ENCODE measurements around the gene MEX3B. TPM values are rescaled to one million over a fixed set of nuclear protein-coding genes. Genes with fewer than 3 reads are reported as not detected.
A peak's percentile ranks its signal among the peaks of the same experiment; 100 is the strongest.
"Not testable (repeated sequence)": the region's sequence is repeated elsewhere in the genome, so short reads cannot be mapped to it uniquely, and the experiment has no call there.

Gene MEX3B
- total RNA-seq, 4 donors from 2014 or later = 0.22 to 0.57 (median 0.26) TPM; not detected in 1

DNA sequence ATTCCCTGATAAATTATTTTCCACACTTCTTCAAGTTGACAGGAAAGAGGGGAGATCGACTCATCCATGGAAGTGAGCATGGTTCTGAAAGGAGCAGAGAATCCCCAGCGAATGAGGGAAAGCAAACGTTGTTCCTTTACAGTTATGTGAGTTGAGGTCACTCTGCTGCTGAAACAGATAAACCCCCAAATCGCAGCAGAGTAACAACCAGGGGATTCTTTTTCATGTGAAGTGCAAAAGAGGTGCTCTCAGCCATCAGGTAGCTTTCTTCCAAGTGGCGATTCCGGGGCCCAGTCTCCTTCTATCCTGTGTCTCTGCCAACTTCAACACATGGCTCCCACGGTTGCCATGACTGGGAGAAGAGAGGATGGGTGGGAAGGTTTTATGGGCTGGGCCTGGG lies 28.2 kb downstream of the MEX3B start:
- WGBS, 2 donors = 56 to 77% methylated on average over 4 of the region's 7 CpGs
- Histone ChIP-seq H3K9me3 (no peaks in the 10 kb centered on the region), H3K4me3 (no peak overlapping the region), H3K27ac (no peak overlapping the region), H3K36me3 (no peaks in the 10 kb centered on the region), H3K4me1 (peaks cover 0 to 8% (median 0%) of the 10 kb centered on the region in 3 donors), H3K27me3 (no peaks in the 10 kb centered on the region)
- DNase-seq = no peak
- intact Hi-C loops (cut with DNase I) = no loop called here
- TF ChIP-seq, protein P1, sequence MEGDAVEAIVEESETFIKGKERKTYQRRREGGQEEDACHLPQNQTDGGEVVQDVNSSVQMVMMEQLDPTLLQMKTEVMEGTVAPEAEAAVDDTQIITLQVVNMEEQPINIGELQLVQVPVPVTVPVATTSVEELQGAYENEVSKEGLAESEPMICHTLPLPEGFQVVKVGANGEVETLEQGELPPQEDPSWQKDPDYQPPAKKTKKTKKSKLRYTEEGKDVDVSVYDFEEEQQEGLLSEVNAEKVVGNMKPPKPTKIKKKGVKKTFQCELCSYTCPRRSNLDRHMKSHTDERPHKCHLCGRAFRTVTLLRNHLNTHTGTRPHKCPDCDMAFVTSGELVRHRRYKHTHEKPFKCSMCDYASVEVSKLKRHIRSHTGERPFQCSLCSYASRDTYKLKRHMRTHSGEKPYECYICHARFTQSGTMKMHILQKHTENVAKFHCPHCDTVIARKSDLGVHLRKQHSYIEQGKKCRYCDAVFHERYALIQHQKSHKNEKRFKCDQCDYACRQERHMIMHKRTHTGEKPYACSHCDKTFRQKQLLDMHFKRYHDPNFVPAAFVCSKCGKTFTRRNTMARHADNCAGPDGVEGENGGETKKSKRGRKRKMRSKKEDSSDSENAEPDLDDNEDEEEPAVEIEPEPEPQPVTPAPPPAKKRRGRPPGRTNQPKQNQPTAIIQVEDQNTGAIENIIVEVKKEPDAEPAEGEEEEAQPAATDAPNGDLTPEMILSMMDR (IDR thresholded peaks at IDR 0.05) = no peak
- no peak for TF ChIP-seq POLR2A (IDR thresholded peaks at IDR 0.05)

- no peak overlapping the region for H3K27ac ChIP-seq
- 56 to 68% methylated on average over 3 of the region's 3 CpGs for WGBS, 2 donors
- TF ChIP-seq, protein P1 (IDR thresholded peaks at IDR 0.05) = no peak
- TF ChIP-seq POLR2A (IDR thresholded peaks at IDR 0.05) = no peak
- intact Hi-C loops (cut with DNase I) = no loop called here
- no peak for DNase-seq
- H3K9me3 ChIP-seq = no peaks in the 10 kb centered on the region
- no peaks in the 10 kb centered on the region for H3K36me3 ChIP-seq
- no peak overlapping the region for H3K4me3 ChIP-seq
- H3K4me1 ChIP-seq = no peaks in the 10 kb centered on the region
- peaks cover 0 to 4% (median 0%) of the 10 kb centered on the region in 4 donors for H3K27me3 ChIP-seq
Measured at GRCh38 chr15:82014989-82015388, 30.8 kb downstream of the MEX3B start.

- intact Hi-C loops (cut with DNase I) = no loop called here
- 93 to 94% methylated on average over 7 of the region's 7 CpGs for WGBS, 2 donors
- Histone ChIP-seq H3K36me3 (no peaks in the 10 kb centered on the region), H3K4me1 (no peaks in the 10 kb centered on the region), H3K4me3 (no peak overlapping the region), H3K27ac (no peak overlapping the region), H3K27me3 (peaks cover 0 to 4% (median 0%) of the 10 kb centered on the region in 4 donors), H3K9me3 (no peaks in the 10 kb centered on the region)
- TF ChIP-seq, protein P1 (IDR thresholded peaks at IDR 0.05) = no peak
- TF ChIP-seq POLR2A (IDR thresholded peaks at IDR 0.05) = no peak
- DNase-seq = no peak
Measured at GRCh38 chr15:82012908-82013307, 32.9 kb downstream of the MEX3B start.

- no peaks in the 10 kb centered on the region for H3K4me1 ChIP-seq
- no peak overlapping the region for H3K27ac ChIP-seq
- WGBS, 2 donors = 57 to 62% methylated on average over 1 of the region's 1 CpG
- H3K4me3 ChIP-seq = no peak overlapping the region
- no peak for DNase-seq
- no peaks in the 10 kb centered on the region for H3K36me3 ChIP-seq
- H3K9me3 ChIP-seq = no peaks in the 10 kb centered on the region
- TF ChIP-seq, protein P1 (IDR thresholded peaks at IDR 0.05) = no peak
- TF ChIP-seq POLR2A (IDR thresholded peaks at IDR 0.05) = no peak
- H3K27me3 ChIP-seq = no peaks in the 10 kb centered on the region
- intact Hi-C loops (cut with DNase I) = no loop called here
Measured at GRCh38 chr15:82005239-82005638, 40.6 kb downstream of the MEX3B start.

GRCh38 chr15:82003916-82004315 lies 41.9 kb downstream of the MEX3B start:
- no peaks in the 10 kb centered on the region for H3K4me1 ChIP-seq
- 72 to 75% methylated on average over 3 of the region's 3 CpGs for WGBS, 2 donors
- no peak overlapping the region for H3K4me3 ChIP-seq
- no peak overlapping the region for H3K27ac ChIP-seq
- intact Hi-C loops (cut with DNase I) = no loop called here
- no peaks in the 10 kb centered on the region for H3K9me3 ChIP-seq
- TF ChIP-seq, protein P1 (IDR thresholded peaks at IDR 0.05) = no peak
- no peak for TF ChIP-seq POLR2A (IDR thresholded peaks at IDR 0.05)
- no peaks in the 10 kb centered on the region for H3K36me3 ChIP-seq
- H3K27me3 ChIP-seq = no peaks in the 10 kb centered on the region
- DNase-seq = no peak

DNA sequence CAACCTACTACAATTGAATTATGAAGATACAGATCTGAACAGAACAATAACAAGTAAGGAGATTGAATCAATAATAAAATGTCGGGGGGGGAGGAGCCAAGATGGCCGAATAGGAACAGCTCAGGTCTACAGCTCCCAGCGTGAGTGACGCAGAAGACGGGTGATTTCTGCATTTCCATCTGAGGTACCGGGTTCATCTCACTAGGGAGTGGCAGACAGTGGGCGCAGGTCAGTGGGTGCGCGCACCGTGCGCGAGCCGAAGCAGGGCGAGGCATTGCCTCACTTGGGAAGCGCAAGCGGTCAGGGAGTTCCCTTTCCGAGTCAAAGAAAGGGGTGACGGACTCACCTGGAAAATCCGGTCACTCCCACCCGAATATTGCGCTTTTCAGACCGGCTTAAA lies 50.7 kb downstream of the MEX3B start:
- 85 to 86% methylated on average over 20 to 22 of the region's 22 CpGs for WGBS, 2 donors
- H3K27me3 ChIP-seq; H3K36me3 ChIP-seq; intact Hi-C loops (cut with DNase I); DNase-seq; H3K4me1 ChIP-seq: not testable (repeated sequence)
- peak overlapping the region in 1 of 4 donors; percentile 14 for H3K27ac ChIP-seq
- H3K4me3 ChIP-seq = peak overlapping the region in 2 of 4 donors; percentile 22 to 45
- peaks cover 0 to 17% (median 0%) of the 10 kb centered on the region in 3 donors for H3K9me3 ChIP-seq

All from esophagus squamous epithelium (tissue), 5 donors.